K562 (cell line): ENCODE results near the gene SVBP. TPM values are rescaled to one million over a fixed set of nuclear protein-coding genes. Genes with fewer than 3 reads are reported as not detected.
A peak's percentile ranks its signal among the peaks of the same experiment; 100 is the strongest.

ENCODE experiments used
- ATAC-seq: fragments of 200-7000 bp; cut with Tn5 transposase; 3 replicates; pipeline ENCODE4 v1.9.1; 2020; ENCODE audit warnings: moderate library complexity
- BruUV-seq: library from RNA; stranded (reverse); fragments of 400-500 nt; replicated peaks from 2 replicates; lab custom pipeline; 2021; lab: Mats Ljungman, UMichigan
- CTCF ChIA-PET: fragments of 300-600 bp; formaldehyde crosslinking; extraction: SDS; loops from one replicate; lab custom pipeline; 2021; ENCODE audit warnings: low intra/inter-chr PET ratio; lab: Yijun Ruan, JAX
- POLR2A ChIA-PET: fragments of 300-600, 350-650 bp; sonication (Branson Sonifier 250); formaldehyde crosslinking; extraction: SDS; loops from one replicate; lab custom pipeline; 2021; ENCODE audit warnings: antibody characterized with exemption, inconsistent platforms; lab: Yijun Ruan, JAX
- DNase-seq, 4 experiments: peaks; one replicate each; pipeline versions ENCODE4 v3.0.0 to v3.0.0-alpha.2; 2011 to 2018; ENCODE audit warnings: low spot score in 3 of 4, mixed read lengths in 3 of 4; ENCODE audit errors: extremely low read depth in 1 of 4
- FAIRE-seq: peaks from 2 replicates; lab custom pipeline; 2011; peaks lifted over from hg19 to GRCh38; lab: Jason Lieb, UNC
- H2AFZ ChIP-seq: 2 replicates; pipeline ENCODE4 v1.6.0; 2011; ENCODE audit warnings: low read depth, low read length, control low read depth, inconsistent platforms
- H3K27ac ChIP-seq: fragments of 200-600 bp; 3 replicates; pipeline ENCODE4 v1.8.0; 2011; ENCODE audit warnings: low read depth, mild to moderate bottlenecking, control low read depth, inconsistent platforms, low read length, moderate library complexity, mixed read lengths; ENCODE audit errors: extremely low read depth
- H3K27me3 ChIP-seq, 2 experiments: fragments of 300-600 bp in 1 of 2; 2 replicates in 1 of 2; 3 replicates in 1 of 2; pipeline versions ENCODE4 v1.6.0 to v1.8.0; 2011; ENCODE audit warnings: inconsistent platforms in 2 of 2, low read length in 2 of 2, mild to moderate bottlenecking in 1 of 2, mixed read lengths in 1 of 2, moderate library complexity in 1 of 2; ENCODE audit not compliant: control insufficient read depth in 2 of 2, insufficient read depth in 2 of 2
- H3K36me3 ChIP-seq: fragments of 300-600 bp; 3 replicates; pipeline ENCODE4 v1.8.0; 2011; ENCODE audit warnings: mild to moderate bottlenecking, low read length, inconsistent platforms; ENCODE audit not compliant: control insufficient read depth, insufficient read depth
- H3K4me1 ChIP-seq, 2 experiments: fragments of 200-600 bp in 1 of 2; replicated peaks in 1 of 2; 2 replicates in 1 of 2; 3 replicates in 1 of 2; pipeline versions ENCODE4 v1.5.1 to v1.8.0; 2011; ENCODE audit warnings: inconsistent platforms in 2 of 2, low read length in 2 of 2, mild to moderate bottlenecking in 1 of 2, mixed read lengths in 1 of 2, moderate library complexity in 1 of 2; ENCODE audit not compliant: control insufficient read depth in 2 of 2, insufficient read depth in 2 of 2
- H3K4me2 ChIP-seq: 2 replicates; pipeline ENCODE4 v1.6.1; 2011; ENCODE audit warnings: low read length, control low read depth, inconsistent platforms, mixed read lengths; ENCODE audit not compliant: insufficient read depth
- H3K4me3 ChIP-seq: fragments of 200-600 bp; sonication (generic), shearing (Covaris generic); 2 replicates; pipeline ENCODE4 v1.5.1; 2016; ENCODE audit warnings: control low read depth, inconsistent platforms
- H3K79me2 ChIP-seq: fragments of 200-600 bp; 3 replicates; pipeline ENCODE4 v1.8.0; 2011; ENCODE audit warnings: low read length, inconsistent platforms; ENCODE audit not compliant: control insufficient read depth, insufficient read depth
- H3K9ac ChIP-seq, 2 experiments: 2 replicates each; pipeline versions ENCODE4 v1.6.0 to v1.6.1; 2011; ENCODE audit warnings: low read depth in 2 of 2, low read length in 2 of 2, control low read depth in 1 of 2, inconsistent platforms in 1 of 2, mild to moderate bottlenecking in 1 of 2, mixed read lengths in 1 of 2; ENCODE audit not compliant: insufficient read depth in 1 of 2
- H3K9me1 ChIP-seq: one replicate; pipeline ENCODE4 v1.6.0; 2011; ENCODE audit warnings: inconsistent platforms, mild to moderate bottlenecking, low read length, moderate library complexity; ENCODE audit not compliant: control insufficient read depth, insufficient read depth
- H3K9me3 ChIP-seq: replicated peaks from 2 replicates; pipeline ENCODE4 v1.5.1; 2011; ENCODE audit warnings: low read depth, low read length, inconsistent platforms; ENCODE audit not compliant: control insufficient read depth, insufficient read depth
- H4K20me1 ChIP-seq: replicated peaks from 2 replicates; pipeline ENCODE4 v1.6.1; 2011; ENCODE audit warnings: low read length, inconsistent platforms, mixed read lengths; ENCODE audit not compliant: control insufficient read depth, insufficient read depth
- CBX8 ChIP-seq: fragments of 200-600 bp; sonication (generic); IDR thresholded peaks from 2 replicates; pipeline ENCODE4 v1.6.1; 2012; ENCODE audit warnings: borderline replicate concordance, mixed run types, low read depth, mild to moderate bottlenecking, moderate library complexity, mixed read lengths, low read length, control low read depth, inconsistent platforms; ENCODE audit not compliant: poor library complexity, severe bottlenecking; ENCODE audit errors: extremely low read depth
- CXXC5 ChIP-seq: fragments of 250-450 bp; sonication (Bioruptor Pico); IDR thresholded peaks from 2 replicates; pipeline ENCODE4 v1.8.0; 2022; ENCODE audit warnings: inconsistent platforms, mild to moderate bottlenecking, moderate library complexity
- KDM1A ChIP-seq, 2 experiments: fragments of 450-650 bp; IDR thresholded peaks; 2 replicates each; pipeline ENCODE4 v1.6.1; 2016; ENCODE audit warnings: mild to moderate bottlenecking in 2 of 2
- MEIS2 ChIP-seq: fragments of 450-650 bp; IDR thresholded peaks from 2 replicates; pipeline ENCODE4 v1.6.1; 2014; ENCODE audit warnings: mild to moderate bottlenecking; ENCODE audit not compliant: partially characterized antibody
- MYBL2 ChIP-seq, 2 experiments: fragments of 450-650 bp in 1 of 2; sonication (generic) in 1 of 2; formaldehyde crosslinking in 1 of 2; IDR thresholded peaks; 2 replicates each; pipeline versions ENCODE4 v1.6.1 to v1.8.1; 2017 to 2022; ENCODE audit warnings: borderline replicate concordance in 1 of 2, inconsistent platforms in 1 of 2, low read depth in 1 of 2, mild to moderate bottlenecking in 1 of 2, missing genetic modification reagents in 1 of 2, moderate library complexity in 1 of 2
- TCF3 ChIP-seq: sonication (generic); formaldehyde crosslinking; IDR thresholded peaks from 2 replicates; pipeline ENCODE4 v1.4.0; 2020; ENCODE audit warnings: mild to moderate bottlenecking, missing genetic modification reagents
- TEAD4 ChIP-seq, 2 experiments: sonication (generic) in 1 of 2; formaldehyde crosslinking in 1 of 2; IDR thresholded peaks; 2 replicates each; pipeline versions ENCODE4 v1.6.1 to v1.8.0; 2012 to 2022; ENCODE audit warnings: borderline replicate concordance in 1 of 2, inconsistent platforms in 1 of 2, low read length in 1 of 2, mild to moderate bottlenecking in 1 of 2, missing genetic modification reagents in 1 of 2
- ZNF384 ChIP-seq: IDR thresholded peaks from 2 replicates; pipeline ENCODE4 v1.6.1; 2012; ENCODE audit warnings: low read depth, low read length, improper control_type of control experiment
- ZNF507 ChIP-seq: conservative IDR thresholded peaks from 2 replicates; pipeline ENCODE4 v1.6.1; 2017; ENCODE audit warnings: missing genetic modification characterization, missing compliant biosample characterization
- WGBS: fragments of 100-300 bp; shearing (Covaris generic); methylation state at CpG from one replicate; pipeline ENCODE4 v1.1.6; 2016; ENCODE audit warnings: low coverage, mixed read lengths; ENCODE audit not compliant: insufficient coverage; ENCODE audit errors: missing lambda C conversion rate; 5-methylcytosine and 5-hydroxymethylcytosine counted together
- in situ Hi-C: fragments of 300-500 bp; cut with MboI; formaldehyde crosslinking; loops from 4 replicates; pipeline ENCODE4 v1.15.0; 2018; ENCODE audit warnings: inconsistent platforms, mixed read lengths
- intact Hi-C: fragments of 100-400 bp; cut with micrococcal nuclease; formaldehyde crosslinking; loops from 2 replicates; pipeline ENCODE4 v1.14.2; 2022
- polyA plus RNA-seq, 8 experiments: library from polyadenylated mRNA; depleted of rRNA in 4 of 8; stranded (reverse) in 5 of 8; unstranded in 3 of 8; fragments of >200 nt; fragmentation: Nextera tagmentation in 2 of 8; fragmentation: Illumina TruSeq in 1 of 8; extraction: Ambion mirVana in 2 of 8; extraction: Trizol in 1 of 8; gene quantifications; 2 replicates each; pipeline versions ENCODE4 v1.2.1 to v1.2.3, GENCODE V29; 2011 to 2014; ENCODE audit warnings: inconsistent platforms in 1 of 8, missing spikeins in 1 of 8
- total RNA-seq, 7 experiments: library from RNA; depleted of rRNA in 6 of 7; stranded (reverse); fragments of >200 nt in 6 of 7; fragmentation: Illumina TruSeq in 2 of 7; extraction: Trizol in 2 of 7; gene quantifications; 2 replicates each; pipeline versions ENCODE4 v1.2.1 to v1.2.3, GENCODE V29; 2011 to 2021; ENCODE audit warnings: low replicate concordance in 1 of 7
- TF ChIP-seq, protein P1 (sequence below): fragments of 250-450 bp; sonication (Bioruptor Pico); IDR thresholded peaks from 2 replicates; pipeline ENCODE4 v1.8.0; 2021; ENCODE audit warnings: mild to moderate bottlenecking, moderate library complexity
- TF ChIP-seq, protein P2 (sequence below), 3 experiments: fragments of 200-800 bp in 1 of 3; fragments of 250-450 bp in 1 of 3; fragments of 450-650 bp in 1 of 3; sonication (Bioruptor Pico) in 1 of 3; sonication (Bioruptor generic) in 1 of 3; formaldehyde crosslinking in 1 of 3; IDR thresholded peaks; 2 replicates each; pipeline versions ENCODE4 v1.6.1 to v1.8.0; 2016 to 2022; ENCODE audit warnings: mild to moderate bottlenecking in 2 of 3, missing genetic modification characterization in 2 of 3, missing compliant biosample characterization in 1 of 3, moderate library complexity in 1 of 3
- TF ChIP-seq, protein P3 (sequence below): fragments of 250-450 bp; sonication (Bioruptor Pico); IDR thresholded peaks from 2 replicates; pipeline ENCODE4 v1.8.0; 2022; ENCODE audit warnings: inconsistent platforms, mild to moderate bottlenecking, moderate library complexity, borderline replicate concordance

The SVBP gene
- total and polyA plus RNA-seq, 9 of the 15 experiments (the other 6 are each of a cell fraction or from before 2014, with no cell fraction given), result 31.7 to 49.7 (median 40.0) TPM

DNA sequence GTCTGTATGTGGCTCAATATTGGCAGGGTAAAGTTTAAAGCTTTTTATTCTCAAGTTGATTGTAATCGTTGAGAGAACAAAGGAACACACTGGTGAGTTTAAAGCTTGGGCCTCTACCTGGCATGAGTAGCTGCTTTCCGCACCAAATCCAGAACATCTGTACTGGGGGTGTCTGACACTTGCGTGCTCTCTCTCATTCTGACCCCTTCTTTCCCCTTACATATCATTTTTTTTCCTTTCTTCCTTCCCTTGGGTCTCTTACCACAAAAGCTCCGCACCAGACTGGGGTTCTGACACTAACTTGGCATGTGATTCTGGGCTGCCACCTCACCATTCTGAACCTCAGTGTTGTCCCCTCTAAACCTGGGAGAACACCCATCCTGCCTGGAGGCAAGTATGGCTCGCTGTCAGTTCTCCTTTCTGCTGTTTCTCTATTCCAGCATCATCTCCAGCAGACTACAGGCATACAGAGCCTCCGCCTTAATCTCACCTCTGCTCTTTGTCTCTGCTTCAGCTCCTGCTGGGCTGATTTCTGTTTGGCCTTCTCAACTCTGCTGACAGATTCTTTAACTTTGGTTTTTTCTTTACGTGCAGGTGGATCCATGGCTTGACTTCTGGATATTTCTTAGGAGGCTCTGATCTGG, 1.1 kb downstream of the SVBP start:
- intact Hi-C loops (loop anchor here (1.0 kb wide), 1 partner anchor 108 kb away; no protein-coding TSS in a partner anchor), in situ Hi-C loops (no loop called here)
- Histone ChIP-seq H4K20me1 (no peaks in the 10 kb centered on the region), H3K79me2 (peaks cover 37% of the 10 kb centered on the region), H3K9me1 (no peaks in the 10 kb centered on the region), H2AFZ (peak overlapping the region; percentile 86), H3K4me3 (peak overlapping the region; percentile 79), H3K4me1 (peaks cover 16 to 33% of the 10 kb centered on the region in 2 experiments), H3K4me2 (peak overlapping the region; percentile 89), H3K9me3 (no peaks in the 10 kb centered on the region), H3K27me3 (no peaks in the 10 kb centered on the region), H3K9ac (peak overlapping the region; percentile 60 to 92; a peak in 3 of 4 replicates), H3K36me3 (peaks cover 13% of the 10 kb centered on the region; the same call in 2 of the 3 replicates), H3K27ac (peak overlapping the region; percentile 65)
- ATAC-seq (peak; percentile 26), FAIRE-seq (peak; percentile 48), DNase-seq (peak in 1 of 4 experiments; percentile 54)
- WGBS, result 31% methylated on average over 7 of the region's 7 CpGs
- ChIA-PET CTCF (no interaction called here), POLR2A (interaction anchor here (0.8 to 3.4 kb wide), 6 partner anchors 9 to 120 kb away, joined by 3 to 22 read pairs (median 4); no protein-coding TSS in a partner anchor)
- TSS peak; percentile 66 for BruUV-seq
- TF ChIP-seq, protein P1, sequence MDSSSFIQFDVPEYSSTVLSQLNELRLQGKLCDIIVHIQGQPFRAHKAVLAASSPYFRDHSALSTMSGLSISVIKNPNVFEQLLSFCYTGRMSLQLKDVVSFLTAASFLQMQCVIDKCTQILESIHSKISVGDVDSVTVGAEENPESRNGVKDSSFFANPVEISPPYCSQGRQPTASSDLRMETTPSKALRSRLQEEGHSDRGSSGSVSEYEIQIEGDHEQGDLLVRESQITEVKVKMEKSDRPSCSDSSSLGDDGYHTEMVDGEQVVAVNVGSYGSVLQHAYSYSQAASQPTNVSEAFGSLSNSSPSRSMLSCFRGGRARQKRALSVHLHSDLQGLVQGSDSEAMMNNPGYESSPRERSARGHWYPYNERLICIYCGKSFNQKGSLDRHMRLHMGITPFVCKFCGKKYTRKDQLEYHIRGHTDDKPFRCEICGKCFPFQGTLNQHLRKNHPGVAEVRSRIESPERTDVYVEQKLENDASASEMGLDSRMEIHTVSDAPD, result no peak
- TF ChIP-seq KDM1A (IDR thresholded peaks at IDR 0.05), result peak in 1 of 2 experiments; percentile 31; a peak in 1 of 4 replicates
- no peak for TF ChIP-seq TCF3 (CRISPR knock-in tag)
- TF ChIP-seq, protein P2, sequence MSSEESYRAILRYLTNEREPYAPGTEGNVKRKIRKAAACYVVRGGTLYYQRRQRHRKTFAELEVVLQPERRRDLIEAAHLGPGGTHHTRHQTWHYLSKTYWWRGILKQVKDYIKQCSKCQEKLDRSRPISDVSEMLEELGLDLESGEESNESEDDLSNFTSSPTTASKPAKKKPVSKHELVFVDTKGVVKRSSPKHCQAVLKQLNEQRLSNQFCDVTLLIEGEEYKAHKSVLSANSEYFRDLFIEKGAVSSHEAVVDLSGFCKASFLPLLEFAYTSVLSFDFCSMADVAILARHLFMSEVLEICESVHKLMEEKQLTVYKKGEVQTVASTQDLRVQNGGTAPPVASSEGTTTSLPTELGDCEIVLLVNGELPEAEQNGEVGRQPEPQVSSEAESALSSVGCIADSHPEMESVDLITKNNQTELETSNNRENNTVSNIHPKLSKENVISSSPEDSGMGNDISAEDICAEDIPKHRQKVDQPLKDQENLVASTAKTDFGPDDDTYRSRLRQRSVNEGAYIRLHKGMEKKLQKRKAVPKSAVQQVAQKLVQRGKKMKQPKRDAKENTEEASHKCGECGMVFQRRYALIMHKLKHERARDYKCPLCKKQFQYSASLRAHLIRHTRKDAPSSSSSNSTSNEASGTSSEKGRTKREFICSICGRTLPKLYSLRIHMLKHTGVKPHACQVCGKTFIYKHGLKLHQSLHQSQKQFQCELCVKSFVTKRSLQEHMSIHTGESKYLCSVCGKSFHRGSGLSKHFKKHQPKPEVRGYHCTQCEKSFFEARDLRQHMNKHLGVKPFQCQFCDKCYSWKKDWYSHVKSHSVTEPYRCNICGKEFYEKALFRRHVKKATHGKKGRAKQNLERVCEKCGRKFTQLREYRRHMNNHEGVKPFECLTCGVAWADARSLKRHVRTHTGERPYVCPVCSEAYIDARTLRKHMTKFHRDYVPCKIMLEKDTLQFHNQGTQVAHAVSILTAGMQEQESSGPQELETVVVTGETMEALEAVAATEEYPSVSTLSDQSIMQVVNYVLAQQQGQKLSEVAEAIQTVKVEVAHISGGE (CRISPR knock-in tag; IDR thresholded peaks at IDR 0.05), result 0 out of 6 replicates have a peak, but pooled peaks of 1 of the 3 experiments have one; percentile 12
- no peak for TF ChIP-seq ZNF384
- TF ChIP-seq CXXC5 (CRISPR knock-in tag), result 0 out of 2 replicates have a peak, but pooled peaks have one; percentile 8
- no peak for TF ChIP-seq MEIS2
- TF ChIP-seq MYBL2 (IDR thresholded peaks at IDR 0.05; ENCODE audit: low read depth), result no peak
- no peak for TF ChIP-seq MYBL2 (CRISPR knock-in tag; IDR thresholded peaks at IDR 0.05; ENCODE audit: borderline replicate concordance)
- no peak for TF ChIP-seq ZNF507 (tag)
- TF ChIP-seq TEAD4 (IDR thresholded peaks at IDR 0.05; ENCODE audit: low read length), result no peak
- TF ChIP-seq TEAD4 (CRISPR knock-in tag; IDR thresholded peaks at IDR 0.05; ENCODE audit: borderline replicate concordance), result no peak
- TF ChIP-seq CBX8, result no peak
- TF ChIP-seq, protein P3, sequence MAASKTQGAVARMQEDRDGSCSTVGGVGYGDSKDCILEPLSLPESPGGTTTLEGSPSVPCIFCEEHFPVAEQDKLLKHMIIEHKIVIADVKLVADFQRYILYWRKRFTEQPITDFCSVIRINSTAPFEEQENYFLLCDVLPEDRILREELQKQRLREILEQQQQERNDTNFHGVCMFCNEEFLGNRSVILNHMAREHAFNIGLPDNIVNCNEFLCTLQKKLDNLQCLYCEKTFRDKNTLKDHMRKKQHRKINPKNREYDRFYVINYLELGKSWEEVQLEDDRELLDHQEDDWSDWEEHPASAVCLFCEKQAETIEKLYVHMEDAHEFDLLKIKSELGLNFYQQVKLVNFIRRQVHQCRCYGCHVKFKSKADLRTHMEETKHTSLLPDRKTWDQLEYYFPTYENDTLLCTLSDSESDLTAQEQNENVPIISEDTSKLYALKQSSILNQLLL, result no peak
